GM21723 (cell line): ENCODE results near the gene TBC1D14.

Experiments used
- ATAC-seq: cut with Tn5 transposase; IDR thresholded peaks from one replicate; pipeline ENCODE4 v1.9.1; 2021; ENCODE audit warnings: mild to moderate bottlenecking, moderate library complexity; ENCODE audit not compliant: unreplicated experiment

Gene TBC1D14

GRCh38 chr4:7052923-7053715, 143.5 kb downstream of the TBC1D14 start:
- ATAC-seq = no peak

DNA sequence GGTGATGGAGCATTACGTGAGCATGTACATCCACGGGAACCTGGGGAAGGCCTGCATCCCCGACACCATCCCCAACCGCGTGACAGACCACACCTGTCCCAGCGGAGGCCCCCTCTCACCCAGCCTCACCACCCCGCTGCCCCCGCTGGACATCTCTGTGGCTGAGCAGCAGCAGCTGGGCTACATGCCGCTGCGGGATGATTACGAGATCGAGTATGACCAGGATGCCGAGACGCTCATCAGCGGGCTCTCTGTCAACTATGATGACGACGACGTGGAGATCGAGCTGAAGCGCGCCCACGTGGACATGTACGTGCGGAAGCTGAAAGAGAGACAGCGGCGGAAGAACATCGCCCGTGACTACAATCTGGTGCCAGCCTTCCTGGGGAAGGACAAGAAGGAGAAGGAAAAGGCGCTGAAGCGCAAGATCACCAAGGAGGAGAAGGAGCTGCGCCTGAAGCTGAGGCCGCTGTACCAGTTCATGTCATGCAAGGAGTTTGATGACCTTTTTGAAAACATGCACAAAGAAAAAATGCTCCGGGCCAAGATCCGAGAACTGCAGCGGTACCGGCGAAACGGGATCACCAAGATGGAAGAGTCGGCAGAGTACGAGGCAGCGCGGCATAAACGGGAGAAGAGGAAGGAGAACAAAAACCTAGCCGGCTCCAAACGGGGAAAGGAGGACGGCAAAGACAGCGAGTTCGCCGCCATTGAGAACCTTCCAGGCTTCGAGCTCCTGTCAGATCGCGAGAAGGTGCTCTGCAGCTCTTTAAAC, 144.7 kb downstream of the TBC1D14 start:
- ATAC-seq = no peak

GRCh38 chr4:7055111-7055989, 145.7 kb downstream of the TBC1D14 start:
- ATAC-seq = no peak

DNA sequence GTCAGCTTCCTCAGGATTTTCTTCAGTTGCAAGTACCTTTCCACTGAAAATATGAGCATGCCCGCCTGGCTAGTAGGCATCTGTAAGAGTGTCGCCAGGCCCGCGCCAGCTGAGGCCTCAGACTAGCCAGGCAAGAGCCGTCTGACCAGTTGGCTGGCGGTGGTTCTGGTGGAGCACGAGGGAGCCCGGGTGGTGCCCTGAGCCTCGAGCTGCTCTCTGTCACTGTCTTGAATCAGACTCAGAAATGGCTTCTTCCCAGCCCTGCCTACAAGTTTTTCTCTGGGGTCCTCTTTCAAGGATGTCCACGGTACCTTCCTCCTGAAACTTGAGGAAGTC, 146.3 kb downstream of the TBC1D14 start:
- no peak for ATAC-seq

GRCh38 chr4:7058792-7059191, 149.2 kb downstream of the TBC1D14 start:
- ATAC-seq = no peak

- no peak for ATAC-seq
These were observed 150.0 kb downstream of the TBC1D14 start for GRCh38 chr4:7059662-7060061.

GRCh38 chr4:7060346-7061150, 150.9 kb downstream of the TBC1D14 start:
- no peak for ATAC-seq

GRCh38 chr4:7061815-7062214, 152.2 kb downstream of the TBC1D14 start:
- no peak for ATAC-seq

DNA sequence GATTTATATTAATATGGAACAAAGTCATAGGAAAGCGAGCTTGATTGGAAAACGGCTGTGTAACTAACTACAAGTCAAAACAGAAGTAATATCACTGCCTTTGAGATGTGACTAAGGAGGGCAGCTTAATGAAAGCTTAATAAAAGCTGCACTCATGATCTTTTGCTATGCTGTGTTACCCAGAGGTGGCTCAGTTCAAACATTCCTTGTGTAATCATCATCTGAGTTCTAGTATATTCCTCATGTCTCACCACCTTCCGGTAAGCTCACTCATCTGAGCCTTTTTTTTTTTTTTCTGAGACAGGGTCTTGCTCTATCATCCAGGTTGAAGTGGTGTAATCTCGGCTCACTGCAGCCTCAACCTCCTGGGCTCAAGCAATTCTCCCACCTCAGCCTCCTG, 153.2 kb downstream of the TBC1D14 start:
- no peak for ATAC-seq

DNA sequence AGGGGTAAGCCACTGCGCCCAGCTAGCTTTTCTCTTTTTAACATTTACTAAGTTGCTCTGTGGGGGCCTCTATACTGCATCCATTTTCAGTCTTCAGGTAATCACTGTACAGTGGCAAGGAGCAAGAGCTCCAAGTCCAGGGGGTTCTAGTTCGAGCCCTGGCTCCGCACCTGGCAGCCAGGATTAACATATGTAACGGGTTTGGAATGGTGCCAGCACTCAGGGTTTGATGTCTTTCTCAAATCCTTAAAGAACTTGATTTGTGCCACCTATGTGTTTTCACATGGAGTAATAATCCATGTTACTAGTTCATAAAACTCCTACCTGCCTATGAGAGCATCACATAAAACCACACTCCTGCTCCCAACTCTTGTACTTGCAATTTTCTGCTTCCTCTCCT, 153.7 kb downstream of the TBC1D14 start:
- no peak for ATAC-seq

DNA sequence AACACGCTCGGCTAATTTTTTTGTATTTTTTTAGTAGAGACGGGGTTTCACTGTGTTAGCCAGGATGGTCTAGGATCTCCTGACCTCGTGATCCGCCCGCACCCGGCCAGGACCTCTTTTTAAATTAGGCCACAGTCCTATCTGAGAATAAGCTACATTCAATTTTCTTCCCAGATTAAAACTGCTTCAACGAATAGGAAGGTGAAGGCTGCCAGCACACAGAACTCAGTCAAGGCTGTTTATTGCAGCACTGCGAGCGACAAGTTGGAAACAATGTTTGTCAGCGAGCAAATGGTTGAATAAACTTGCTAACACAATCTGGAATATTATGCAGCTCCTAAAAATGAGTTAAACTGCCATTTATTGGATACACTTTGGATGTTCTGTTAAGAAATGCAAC, 156.4 kb downstream of the TBC1D14 start:
- ATAC-seq = no peak

DNA sequence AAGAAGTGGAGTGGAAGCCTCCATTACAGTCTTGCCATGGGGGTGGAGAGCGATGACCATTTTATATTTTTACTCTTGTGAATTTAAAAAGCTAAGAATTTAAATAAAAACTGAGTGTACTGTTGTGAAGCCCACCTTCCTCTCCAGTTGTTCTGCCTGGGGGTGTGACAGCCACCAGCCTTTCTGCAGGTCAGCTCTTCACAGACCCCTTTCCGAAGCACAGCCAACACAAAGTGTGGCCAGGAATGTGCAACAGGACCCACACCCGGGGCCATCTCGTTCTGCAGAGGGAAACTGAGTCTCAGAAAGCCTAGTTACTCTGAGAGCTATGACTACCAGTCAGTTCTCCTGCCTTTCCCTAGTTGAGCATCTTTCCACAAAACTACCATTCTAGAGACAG, 156.9 kb downstream of the TBC1D14 start:
- ATAC-seq = no peak

- ATAC-seq = no peak
These were observed 157.5 kb downstream of the TBC1D14 start for GRCh38 chr4:7067126-7067451.

- peak; percentile 92 for ATAC-seq
These were observed 158.0 kb downstream of the TBC1D14 start, which contains the start of gene GRPEL1 for GRCh38 chr4:7067452-7068278. TSS of gene GRPEL1 (minus strand) at chr4:7068064. CDS start at chr4:7068032, 32 bp downstream.

DNA sequence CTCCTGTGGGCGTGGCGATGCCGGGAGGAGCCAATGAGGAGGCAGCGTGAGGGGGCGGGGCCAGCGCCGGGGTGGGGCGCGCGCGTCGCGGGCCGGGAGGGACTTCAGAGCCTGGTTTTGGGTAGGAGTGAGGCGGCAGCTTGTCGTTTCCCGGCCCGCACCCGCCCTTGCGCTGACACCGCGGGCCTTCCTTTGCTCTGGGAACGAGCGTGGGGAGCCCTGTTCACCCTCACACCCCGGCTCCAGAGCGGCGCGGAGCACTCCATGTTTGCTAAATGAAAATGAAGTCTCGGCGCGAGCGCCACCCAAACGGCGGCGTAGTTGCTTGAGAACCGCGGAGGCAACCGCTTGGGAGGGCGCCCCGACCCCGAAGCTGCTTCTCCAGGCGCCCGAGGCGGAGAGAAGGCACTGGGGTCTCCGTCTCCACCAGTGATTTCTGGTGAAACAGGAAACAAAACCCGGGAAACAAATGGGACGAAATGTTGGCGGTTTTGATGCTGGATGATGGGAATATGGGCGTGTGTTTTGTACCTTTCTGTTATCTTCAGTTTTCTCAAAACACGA, 158.7 kb downstream of the TBC1D14 start:
- ATAC-seq = peak; percentile 28

- ATAC-seq = no peak
These were observed 159.3 kb downstream of the TBC1D14 start for GRCh38 chr4:7068883-7069282.

GRCh38 chr4:7070729-7071511, 161.3 kb downstream of the TBC1D14 start:
- peak; percentile 31 for ATAC-seq

DNA sequence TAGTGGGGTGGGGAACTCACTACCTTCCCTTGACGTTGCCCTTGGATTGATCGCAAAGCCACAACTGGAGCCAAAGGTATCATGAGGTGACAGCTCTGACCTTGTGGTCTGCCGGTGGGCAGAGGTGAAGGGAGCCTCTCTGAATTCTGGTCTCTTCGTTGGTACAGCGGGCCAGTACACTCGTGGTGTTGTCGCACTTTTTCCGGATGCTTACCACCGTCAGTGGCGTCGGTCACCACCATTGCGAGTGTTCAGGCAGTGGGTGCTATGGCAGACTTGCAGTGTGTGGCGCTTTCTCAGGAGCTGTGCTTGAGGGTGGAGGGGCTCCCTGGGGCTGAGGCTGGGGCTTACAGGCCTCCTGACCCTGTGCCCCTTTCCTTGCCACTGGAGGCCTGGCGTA, 163.4 kb downstream of the TBC1D14 start:
- no peak for ATAC-seq
